HG03045 (cell line): ENCODE measurements around the gene SH3RF1.

ENCODE experiments used
- ATAC-seq: cut with Tn5 transposase; IDR thresholded peaks from one replicate; pipeline ENCODE4 v1.9.1; 2021; ENCODE audit warnings: mild to moderate bottlenecking, moderate library complexity; ENCODE audit not compliant: unreplicated experiment

The SH3RF1 gene

DNA sequence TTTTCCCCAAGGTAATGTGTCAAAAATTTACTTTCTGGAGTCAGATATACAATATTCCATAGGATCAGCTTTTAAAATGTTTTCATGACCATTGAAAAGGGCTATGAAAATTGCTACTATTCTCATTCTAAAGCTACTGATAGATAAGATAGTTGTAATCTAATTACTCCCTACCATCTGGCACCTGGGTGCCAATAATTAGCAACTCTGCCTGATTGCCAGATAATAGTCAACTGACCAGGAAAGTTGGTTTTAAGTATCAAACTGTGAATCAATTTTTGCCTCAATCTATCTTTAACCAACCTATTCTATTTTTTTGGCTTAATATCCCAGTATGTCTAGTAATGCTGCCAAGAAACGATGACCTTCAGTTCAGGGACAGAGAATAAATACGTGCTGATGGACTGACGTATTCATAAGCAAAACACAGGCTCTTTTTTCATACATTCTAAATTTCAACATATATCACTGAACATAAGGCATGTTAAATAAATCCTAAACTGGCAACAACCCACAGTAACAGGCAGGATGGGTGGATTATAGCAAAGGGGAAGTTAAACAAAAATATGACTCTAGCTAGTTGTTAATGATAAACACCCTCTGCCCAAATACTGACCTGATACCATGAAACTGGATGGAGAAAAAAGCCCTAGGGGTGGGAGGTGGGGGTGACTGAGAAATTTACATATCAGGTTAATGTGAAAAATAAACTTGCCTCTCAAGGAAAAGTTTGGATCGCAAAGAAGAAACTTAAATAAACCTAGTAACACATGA is 18.2 kb downstream of the SH3RF1 start:
- no peak for ATAC-seq

DNA sequence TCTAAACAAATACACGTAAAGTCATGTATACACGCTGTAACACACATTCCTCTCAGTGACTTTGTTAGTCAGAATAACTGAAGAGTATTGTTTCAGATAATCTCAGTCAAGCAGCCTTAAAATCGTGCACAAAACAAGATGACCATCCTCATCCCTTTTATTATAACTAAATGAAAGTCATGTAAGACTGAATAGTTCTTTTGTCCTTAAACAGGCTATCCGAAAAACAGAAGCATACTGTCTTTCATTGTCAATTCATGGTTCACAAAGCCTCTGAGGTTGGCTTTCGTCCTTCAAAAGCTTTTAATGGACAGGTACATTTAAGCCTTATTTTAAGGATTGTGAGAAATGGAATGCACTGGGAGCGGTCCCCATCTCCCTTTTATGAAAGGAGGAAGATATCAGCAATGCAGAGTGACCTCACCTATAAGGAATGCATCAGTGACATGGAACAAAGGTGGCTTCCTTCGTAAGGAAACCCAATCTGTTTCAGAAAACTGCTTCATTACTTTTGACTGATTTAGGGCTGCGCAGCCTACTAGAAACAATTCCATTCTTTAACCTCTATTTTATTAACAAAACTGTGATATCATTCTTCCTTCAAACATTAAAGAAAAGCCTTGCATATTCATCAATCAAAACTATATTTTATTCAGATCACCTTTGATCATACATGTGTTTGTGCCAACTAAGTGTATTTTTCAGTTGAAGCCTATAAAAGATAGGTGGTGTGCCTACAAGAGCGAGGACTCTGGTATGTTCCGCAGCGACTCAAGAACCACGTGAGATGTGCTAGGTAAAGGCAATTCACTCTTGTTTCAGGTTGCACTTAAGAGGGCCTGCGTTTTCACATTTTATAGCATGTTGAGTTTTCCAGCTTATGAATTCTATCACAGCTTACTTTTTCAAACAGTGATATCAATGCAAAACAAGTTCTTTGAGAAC is 19.2 kb downstream of the SH3RF1 start:
- ATAC-seq, result no peak

DNA sequence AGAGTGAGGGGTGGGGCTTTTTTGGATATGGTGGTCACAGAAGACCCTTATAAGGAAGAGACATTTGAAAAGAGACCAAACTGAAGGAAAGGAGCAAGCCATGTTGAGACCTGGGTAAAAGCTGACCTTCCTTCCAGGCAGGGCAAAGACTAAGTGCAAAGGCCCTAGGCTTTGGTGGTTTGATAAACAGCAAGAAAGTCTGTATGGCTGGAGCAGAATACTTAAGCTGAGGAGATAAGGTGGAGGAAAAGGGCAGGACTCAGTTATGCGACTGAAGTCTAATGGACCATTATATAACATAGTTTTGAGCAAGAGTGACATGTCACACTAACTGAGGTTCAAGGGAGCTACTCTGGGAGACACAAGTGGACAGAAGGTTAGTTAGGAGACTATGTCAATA is 20.0 kb downstream of the SH3RF1 start:
- no peak for ATAC-seq

DNA sequence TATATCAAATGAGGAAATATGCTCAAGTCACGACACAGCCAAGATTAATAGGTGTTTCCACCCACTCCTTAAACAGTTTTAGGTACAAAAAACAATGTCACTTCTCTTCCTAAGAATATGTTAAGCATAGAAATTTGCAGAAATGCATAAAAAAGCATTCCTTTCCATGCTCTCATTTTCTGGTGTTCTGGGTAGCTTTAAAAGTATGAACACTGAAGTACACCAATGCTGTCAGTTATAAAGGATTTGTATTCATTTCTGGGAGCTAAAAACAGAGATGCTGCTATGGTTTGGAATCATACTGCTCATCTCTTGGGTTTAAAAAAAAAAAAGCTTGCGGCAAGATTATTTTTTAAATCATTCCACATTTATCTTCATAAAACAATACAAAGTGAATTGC is 20.8 kb downstream of the SH3RF1 start:
- ATAC-seq, result no peak

DNA sequence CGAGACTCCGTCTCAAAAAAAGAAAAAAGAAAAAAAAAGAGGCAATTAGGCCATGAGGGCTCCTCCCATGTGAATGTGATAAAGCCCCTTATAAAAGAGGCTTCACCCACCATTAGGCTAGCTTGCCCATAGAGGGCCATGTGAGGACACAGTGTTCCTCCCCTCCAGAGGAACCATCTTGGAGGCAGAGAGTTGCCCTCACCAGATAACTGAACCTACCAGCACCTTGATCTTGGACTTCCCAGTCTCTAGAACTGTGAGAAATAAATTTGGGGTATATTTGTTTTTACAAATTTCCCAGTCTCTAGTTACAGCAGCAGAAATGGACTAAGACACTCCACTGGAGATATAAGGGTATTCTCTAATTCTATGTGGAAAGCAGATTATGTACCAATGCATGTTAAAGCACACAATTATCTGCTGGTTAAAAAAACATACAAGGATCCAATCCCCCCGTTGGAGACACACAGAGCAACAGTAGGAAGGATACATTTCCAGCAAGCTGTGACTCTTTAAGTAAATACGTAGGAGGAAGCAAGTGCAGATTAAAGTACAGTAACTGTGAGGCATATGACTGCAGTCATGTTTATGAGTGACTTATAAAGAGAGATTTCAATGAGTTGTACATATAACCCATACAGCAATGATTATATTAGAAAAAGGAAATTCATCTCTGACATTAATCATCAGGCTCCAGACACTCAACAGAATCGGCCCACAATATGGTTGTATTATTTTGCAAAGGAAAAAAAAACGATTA is 21.4 kb downstream of the SH3RF1 start:
- no peak for ATAC-seq

DNA sequence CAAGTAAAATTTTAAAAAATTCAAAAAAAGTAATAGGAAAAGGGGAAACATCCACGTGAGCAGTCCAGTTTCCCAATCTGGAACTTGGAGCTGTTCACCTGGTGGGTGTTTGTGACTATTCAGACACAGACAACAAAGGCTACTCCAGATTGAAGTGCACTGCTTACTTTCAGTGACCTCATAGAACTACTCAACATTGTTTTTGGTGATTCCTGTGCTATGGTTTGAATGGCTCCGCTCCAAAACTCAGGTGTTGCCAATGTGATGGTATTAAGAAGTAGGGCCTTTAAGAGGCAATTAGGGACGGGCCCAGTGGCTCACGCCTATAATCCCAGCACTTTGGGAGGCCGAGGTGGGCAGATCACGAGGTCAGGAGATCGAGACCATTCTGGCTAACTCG is 22.1 kb downstream of the SH3RF1 start:
- no peak for ATAC-seq

DNA sequence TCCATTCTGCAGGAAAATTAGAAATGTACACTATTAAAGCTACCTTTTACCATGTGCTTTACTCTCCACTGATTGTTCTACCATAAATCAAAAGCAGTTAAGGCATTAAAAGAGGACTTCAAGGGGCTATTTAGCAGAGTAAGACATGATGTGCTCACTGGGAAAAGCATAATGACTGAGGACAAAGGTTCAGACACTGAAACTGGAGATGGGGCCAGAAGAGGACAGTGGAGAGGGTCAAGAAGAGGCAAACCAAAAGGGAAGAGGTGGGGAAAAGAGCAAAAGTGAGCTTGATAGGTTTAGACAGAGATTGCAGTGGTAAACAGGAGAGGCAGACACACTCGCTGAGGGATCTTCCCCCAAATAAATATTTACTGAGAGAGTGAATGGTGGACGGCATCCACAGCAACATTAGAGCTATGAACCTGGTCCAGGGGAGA is 23.8 kb downstream of the SH3RF1 start:
- no peak for ATAC-seq

DNA sequence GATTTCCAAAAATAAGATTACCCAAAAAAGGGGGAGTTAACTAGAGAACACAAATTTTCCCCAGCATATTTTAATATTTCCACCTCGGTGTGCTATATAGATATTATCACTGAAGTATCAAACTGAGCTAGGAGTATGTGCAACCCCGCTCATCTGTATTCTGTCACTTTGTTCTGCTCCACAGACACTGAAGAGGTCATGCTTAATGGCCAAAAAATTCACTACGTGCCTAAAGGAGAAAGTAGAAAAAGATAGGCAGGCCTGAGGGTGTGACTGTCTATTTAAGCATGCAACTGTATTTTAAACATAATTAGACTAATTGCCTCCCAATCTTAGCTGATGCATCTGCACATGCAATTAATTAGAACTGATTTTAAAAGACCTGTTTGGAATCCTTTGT is 24.5 kb downstream of the SH3RF1 start:
- ATAC-seq, result no peak

DNA sequence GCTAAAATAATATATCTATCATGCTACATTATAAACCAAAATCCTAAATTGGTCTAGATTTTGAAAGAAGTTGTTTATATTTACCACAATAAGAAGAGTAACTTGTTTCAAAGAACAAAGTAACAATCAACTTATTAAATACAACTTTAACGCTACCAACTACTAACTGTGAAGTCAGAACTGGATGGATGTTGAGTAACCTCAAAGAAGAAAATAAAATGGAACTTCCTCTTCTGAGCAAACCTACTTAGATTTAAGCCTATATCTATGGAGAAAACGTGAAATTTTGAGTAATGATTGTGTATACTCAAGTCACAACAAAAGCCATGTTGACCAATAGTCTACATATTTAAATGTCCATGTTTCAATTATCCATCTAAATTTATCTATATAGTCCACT is 25.7 kb downstream of the SH3RF1 start:
- no peak for ATAC-seq

DNA sequence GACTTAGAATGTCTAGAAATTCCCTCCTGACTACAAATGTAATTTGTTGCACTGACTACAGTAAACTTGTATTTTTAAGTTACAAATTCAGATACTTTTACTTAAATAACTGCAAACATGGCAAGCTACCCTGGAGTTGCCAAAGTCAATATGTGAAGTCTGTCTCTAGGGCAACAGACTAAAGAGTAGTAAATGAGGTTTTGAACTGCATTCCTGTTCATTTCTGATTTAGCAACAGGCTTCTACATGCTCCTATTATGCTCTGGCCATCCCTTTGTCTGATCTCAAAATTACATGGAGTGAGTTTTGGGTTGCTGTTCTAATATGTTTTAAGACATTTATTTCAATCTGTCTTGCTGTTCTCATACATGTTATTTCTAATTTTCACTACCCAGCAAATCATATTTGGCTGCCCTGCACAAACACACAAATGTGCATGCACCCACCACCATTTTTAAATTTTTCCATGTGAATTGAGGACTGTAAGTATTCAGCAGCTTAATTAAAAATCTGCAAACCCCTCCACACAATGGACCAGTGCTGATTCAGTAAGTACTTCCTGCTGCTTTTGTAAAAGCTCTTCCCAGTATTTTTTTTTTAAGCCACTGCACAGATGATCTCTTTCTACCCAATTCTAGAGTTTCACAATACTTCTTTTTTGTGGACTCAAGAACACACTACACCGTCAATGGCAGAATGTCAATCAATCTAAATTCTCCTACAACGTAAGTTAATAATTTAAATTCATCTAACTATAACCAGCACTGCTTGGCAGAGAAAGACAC is 26.7 kb downstream of the SH3RF1 start:
- ATAC-seq, result no peak

DNA sequence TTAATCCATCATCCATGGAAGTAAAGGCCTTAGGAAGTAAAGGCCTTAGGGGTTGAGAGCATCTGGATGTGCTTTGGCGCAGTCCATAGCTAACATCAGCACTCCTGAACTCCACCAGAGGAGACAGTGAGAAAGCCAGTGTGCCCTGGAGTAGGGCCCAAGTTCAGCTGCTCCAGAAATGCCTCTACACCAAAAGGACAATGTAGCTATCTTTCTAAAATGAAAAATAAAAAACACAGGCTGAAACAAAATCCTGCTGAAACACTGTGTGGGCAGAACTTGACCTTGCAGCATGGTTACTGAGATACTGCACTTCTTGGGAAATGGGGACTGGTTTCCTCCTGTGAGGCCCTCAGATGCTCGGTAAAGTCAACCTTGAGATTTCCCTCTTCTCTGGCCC is 29.3 kb downstream of the SH3RF1 start:
- no peak for ATAC-seq

DNA sequence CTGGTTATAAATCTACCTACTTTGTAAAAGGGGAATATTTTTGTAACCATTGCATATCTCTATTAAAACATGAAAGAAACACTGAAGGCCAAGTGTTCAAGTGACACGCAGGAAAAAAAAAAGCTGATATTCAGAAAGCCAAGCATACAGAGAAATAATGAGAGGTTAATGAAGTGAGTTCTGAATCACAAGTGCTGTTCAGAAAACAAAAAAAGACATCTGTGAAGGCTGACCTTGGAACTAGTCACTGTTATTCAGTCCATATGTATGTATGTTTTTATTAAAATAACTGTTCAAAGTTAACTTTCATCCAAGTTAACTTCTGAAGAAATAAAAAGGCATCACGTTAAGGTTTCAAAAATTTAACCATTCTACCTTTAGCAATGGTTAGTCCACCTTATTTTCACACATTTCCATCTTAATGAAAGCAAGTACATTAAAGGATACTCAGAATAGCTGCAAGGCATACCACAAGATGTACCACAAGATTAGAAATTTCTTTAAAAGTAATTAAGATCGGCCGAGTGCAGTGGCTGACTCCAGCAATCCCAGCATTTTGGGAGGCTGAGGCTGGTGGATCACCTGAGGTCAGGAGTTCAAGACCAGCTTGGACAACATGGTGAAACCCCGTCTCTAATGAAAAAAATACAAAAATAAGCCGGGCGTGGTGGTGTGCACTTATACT is 31.4 kb downstream of the SH3RF1 start:
- no peak for ATAC-seq

DNA sequence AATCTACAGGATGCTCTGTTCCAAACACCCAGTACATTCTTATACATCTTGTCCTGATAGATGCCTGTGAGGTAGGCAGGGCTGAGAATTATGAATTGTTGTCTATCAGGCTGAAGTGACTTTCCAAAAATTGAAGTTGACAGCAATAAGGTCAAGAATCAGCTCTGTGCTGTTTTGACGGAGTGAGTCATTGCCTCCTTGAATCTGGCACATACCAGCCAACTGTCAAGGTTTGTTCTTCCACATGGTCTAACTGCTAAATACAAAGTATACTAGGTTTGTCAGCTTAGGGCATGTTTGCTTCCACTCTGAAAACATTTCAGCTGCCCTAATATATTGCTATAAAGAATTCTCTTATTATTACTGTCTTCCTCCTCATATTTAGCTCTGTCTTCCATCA is 32.3 kb downstream of the SH3RF1 start:
- ATAC-seq, result no peak

DNA sequence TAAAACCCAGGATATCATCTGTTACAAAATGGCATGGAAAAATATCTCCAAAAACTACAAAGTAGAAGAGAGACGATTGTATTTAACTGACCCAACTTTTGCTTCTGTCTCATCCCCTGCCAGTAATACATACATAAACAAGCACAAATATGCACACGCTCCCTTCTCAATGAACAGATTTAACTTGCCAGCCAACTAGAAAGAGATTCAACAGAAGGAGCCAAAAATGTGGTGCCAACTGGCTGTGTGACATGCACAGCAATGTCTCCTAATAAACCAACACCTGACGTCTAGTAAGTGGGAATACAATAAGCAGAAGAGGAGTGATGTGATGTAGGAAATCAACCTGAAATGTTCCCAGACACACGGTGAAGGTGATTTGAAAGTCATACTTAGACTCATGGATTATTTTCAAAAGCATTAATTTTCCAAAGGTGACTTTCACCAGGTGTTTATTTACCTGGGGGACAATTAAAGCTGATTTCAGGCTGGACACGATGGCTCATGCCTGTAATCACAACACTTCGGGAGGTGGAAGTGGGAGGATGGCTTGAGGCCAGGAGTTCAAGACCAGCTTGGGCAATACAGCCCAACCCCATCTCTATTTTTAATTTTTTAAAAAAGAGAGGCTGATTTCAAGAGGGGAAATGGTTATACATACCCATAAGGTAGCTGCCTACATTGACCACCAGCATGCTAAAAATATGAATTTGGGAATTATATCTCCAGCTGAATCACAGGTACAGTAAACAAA is 33.7 kb downstream of the SH3RF1 start:
- ATAC-seq, result no peak

DNA sequence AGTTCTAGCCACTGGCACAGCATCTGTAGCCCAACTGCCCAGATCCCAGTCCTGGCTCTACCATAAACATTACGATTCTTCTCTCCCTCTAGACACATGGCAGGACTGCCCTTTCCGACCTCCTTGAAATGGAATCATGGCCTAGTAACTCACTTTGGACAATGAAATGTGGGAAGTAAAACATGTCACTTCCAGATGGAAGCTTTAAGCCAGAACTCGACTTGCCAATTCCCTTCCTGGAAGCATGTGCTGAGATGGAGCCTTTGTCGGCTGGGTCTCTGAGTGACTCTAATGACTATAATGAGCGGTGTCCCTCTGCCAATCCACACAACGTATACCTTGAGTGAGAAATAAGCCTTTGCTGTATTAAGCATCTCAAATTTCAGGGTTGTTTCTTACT is 34.7 kb downstream of the SH3RF1 start:
- ATAC-seq, result no peak

DNA sequence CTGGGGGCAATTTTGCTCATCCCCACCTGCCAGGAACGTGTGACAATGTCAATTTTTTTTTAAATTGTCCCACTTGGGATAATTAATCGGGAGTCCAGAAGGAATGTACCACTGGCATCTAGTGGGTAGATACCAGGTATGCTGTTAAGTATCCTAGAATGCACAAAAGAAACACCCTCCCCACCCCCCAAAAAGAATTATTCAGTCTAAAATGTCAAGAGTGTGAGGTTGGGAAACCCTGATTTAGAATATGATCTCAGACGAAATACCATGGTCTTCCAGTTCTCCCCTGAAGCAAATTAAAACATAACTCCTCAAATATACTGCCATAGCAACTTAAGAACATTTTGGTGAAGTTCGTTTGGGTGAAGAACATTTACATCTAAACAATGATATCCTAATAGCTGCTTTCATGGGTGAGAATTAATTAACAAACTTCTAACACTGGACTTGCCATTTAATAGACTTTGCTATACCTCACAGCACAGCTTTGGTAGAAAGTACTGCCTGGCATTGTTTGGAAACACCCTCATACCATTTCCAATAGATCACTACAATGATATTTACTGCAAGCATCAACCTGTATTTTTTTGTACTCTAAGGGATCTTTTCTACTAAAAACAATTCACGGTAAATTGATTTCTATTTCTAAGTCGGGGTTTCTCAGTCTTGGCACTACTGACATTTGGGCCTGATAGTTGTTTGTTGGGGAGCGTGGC is 36.5 kb downstream of the SH3RF1 start:
- ATAC-seq, result no peak

DNA sequence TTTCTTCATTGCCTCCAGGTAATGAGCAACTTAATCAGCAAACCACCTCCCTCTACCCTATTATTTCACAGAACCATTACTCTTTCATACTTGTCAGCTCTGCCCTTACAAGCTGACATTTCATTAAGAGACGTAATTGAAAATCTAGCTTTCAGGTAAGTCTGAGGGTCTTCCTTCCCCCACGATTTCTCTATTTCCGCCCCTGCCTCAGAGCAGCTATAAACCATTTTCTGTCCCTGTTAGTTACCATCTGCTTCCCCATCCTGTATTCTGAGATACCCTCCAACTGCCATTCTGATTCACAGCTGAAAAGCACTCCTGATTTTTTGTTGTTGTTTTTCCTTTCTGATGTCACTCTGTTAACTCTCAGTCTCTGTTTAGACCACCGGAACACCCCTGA is 37.1 kb downstream of the SH3RF1 start:
- ATAC-seq, result no peak

DNA sequence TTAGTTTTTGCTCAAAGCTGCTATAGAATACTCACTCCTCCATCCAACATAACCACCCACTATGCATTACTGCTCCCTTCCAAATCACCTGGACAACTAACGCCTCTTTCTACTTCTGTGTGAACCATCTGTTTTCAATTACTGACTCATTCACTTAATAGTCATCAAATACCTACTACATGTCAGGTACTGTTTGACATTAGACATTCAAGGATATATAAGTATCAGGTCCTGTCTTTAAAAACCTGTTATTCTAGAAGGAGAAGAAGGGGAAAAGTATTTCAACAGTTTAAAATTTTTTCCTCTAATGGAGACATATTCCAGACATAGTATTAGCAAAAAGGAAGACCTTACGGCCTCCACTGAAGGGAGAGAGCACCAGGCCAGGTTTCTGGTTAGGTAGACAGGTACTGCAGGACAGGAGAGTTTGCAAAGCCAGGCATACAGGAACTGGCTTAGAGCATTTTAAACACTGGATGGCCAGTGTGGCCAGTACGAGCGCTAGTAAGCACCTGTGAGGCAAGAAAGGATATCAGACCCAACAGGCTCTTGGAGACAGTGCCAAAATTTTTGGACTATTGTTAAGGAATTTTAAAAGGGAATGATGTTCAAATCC is 39.0 kb downstream of the SH3RF1 start:
- no peak for ATAC-seq
